Neural progenitor cell (in vitro differentiated cells): ENCODE data around the gene MYORG. TPM values are rescaled to one million over a fixed set of nuclear protein-coding genes. Genes with fewer than 3 reads are reported as not detected.
A peak's percentile ranks its signal among the peaks of the same experiment; 100 is the strongest.
"Not testable (repeated sequence)": the region's sequence is repeated elsewhere in the genome, so short reads cannot be mapped to it uniquely, and the experiment has no call there.

Experiments
- DNase-seq: peaks from one replicate; pipeline ENCODE4 v3.0.0-alpha.2; 2016; ENCODE audit warnings: low spot score
- H2AFZ ChIP-seq: fragments of 200-600 bp; sonication (generic); replicated peaks from 2 replicates; pipeline ENCODE4 v1.6.1; 2016; ENCODE audit warnings: antibody characterized with exemption
- H3F3A ChIP-seq: fragments of 200-600 bp; sonication (generic); 2 replicates; pipeline ENCODE4 v1.6.1; 2016; ENCODE audit warnings: antibody characterized with exemption, low read depth
- H3K27ac ChIP-seq: fragments of 200-600 bp; sonication (generic); 2 replicates; pipeline ENCODE4 v1.5.1; 2016; ENCODE audit warnings: mild to moderate bottlenecking
- H3K27me3 ChIP-seq: fragments of 200-600 bp; sonication (generic); 2 replicates; pipeline ENCODE4 v1.6.1; 2016; ENCODE audit warnings: mild to moderate bottlenecking, moderate library complexity
- H3K36me3 ChIP-seq: fragments of 200-600 bp; sonication (generic); 2 replicates; pipeline ENCODE4 v1.5.1; 2016
- H3K4me1 ChIP-seq: fragments of 200-600 bp; sonication (generic); 2 replicates; pipeline ENCODE4 v1.6.1; 2016; ENCODE audit warnings: mixed run types
- H3K4me2 ChIP-seq: fragments of 200-600 bp; sonication (generic); 2 replicates; pipeline ENCODE4 v1.6.1; 2016
- H3K4me3 ChIP-seq: fragments of 200-600 bp; sonication (generic); 2 replicates; pipeline ENCODE4 v1.5.1; 2016
- H3K79me2 ChIP-seq: fragments of 200-600 bp; sonication (generic); 2 replicates; pipeline ENCODE4 v1.6.1; 2016; ENCODE audit warnings: low read depth
- H3K9ac ChIP-seq: fragments of 200-600 bp; sonication (generic); 2 replicates; pipeline ENCODE4 v1.6.1; 2016
- H3K9me3 ChIP-seq: fragments of 200-600 bp; sonication (generic); 2 replicates; pipeline ENCODE4 v1.5.1; 2016; ENCODE audit warnings: low read depth
- H4K20me1 ChIP-seq: fragments of 200-600 bp; sonication (generic); 2 replicates; pipeline ENCODE4 v1.6.1; 2016; ENCODE audit warnings: low read depth
- H3K27ac Mint-ChIP-seq: 3 replicates; pipeline ENCODE4 v1.8.0; 2021; ENCODE audit warnings: mixed read lengths
- H3K27me3 Mint-ChIP-seq: 2 replicates; pipeline ENCODE4 v1.8.0; 2022; ENCODE audit warnings: low read depth, mild to moderate bottlenecking, inconsistent platforms, moderate library complexity, mixed read lengths; ENCODE audit not compliant: insufficient read depth
- H3K36me3 Mint-ChIP-seq: 3 replicates; pipeline ENCODE4 v1.8.0; 2021; ENCODE audit warnings: mixed read lengths
- H3K4me1 Mint-ChIP-seq: 3 replicates; pipeline ENCODE4 v1.8.0; 2021; ENCODE audit warnings: mixed read lengths
- H3K4me3 Mint-ChIP-seq: 3 replicates; pipeline ENCODE4 v1.8.0; 2021; ENCODE audit warnings: mild to moderate bottlenecking, moderate library complexity, mixed read lengths
- H3K9me3 Mint-ChIP-seq: 3 replicates; pipeline ENCODE4 v1.8.0; 2020; ENCODE audit warnings: mixed read lengths
- CTCF ChIP-seq: fragments of 200-600 bp; sonication (generic); IDR thresholded peaks from 2 replicates; pipeline ENCODE4 v1.5.1; 2017; ENCODE audit warnings: antibody characterized with exemption, mild to moderate bottlenecking
- EZH2 ChIP-seq: fragments of 200-600 bp; sonication (generic); IDR thresholded peaks from 2 replicates; pipeline ENCODE4 v1.6.1; 2017; ENCODE audit warnings: antibody characterized with exemption, mild to moderate bottlenecking, moderate library complexity
- EZH2phosphoT487 ChIP-seq: fragments of 200-600 bp; sonication (generic); IDR thresholded peaks from 2 replicates; pipeline ENCODE4 v1.6.1; 2017; ENCODE audit warnings: antibody characterized with exemption
- total RNA-seq: library from RNA; depleted of rRNA; stranded (reverse); fragments of >200 nt; gene quantifications from 2 replicates; pipeline ENCODE4 v1.2.3, GENCODE V29; 2015; ENCODE audit warnings: low replicate concordance

MYORG gene
- total RNA-seq, 1 donor from 2014 or later = 0.04 TPM

GRCh38 chr9:34370970-34371880 lies 5.5 kb downstream of the MYORG start:
- Mint-ChIP-seq H3K4me1 (peaks cover 13% of the 10 kb centered on the region), H3K9me3 (peaks cover 25% of the 10 kb centered on the region), H3K27me3 (peaks cover 10% of the 10 kb centered on the region), H3K4me3 (no peak overlapping the region), H3K27ac (no peak overlapping the region), H3K36me3 (peaks cover 31% of the 10 kb centered on the region)
- Histone ChIP-seq H3K27ac (no peak overlapping the region), H4K20me1 (peaks cover 5% of the 10 kb centered on the region), H3K79me2 (no peaks in the 10 kb centered on the region), H3K4me1 (no peaks in the 10 kb centered on the region), H3K27me3 (peaks cover 30% of the 10 kb centered on the region), H3K4me2 (no peak overlapping the region), H3F3A (no peaks in the 10 kb centered on the region), H2AFZ (no peak overlapping the region), H3K4me3 (no peak overlapping the region), H3K9ac (no peak overlapping the region), H3K36me3 (no peaks in the 10 kb centered on the region), H3K9me3 (no peaks in the 10 kb centered on the region)
- TF ChIP-seq EZH2phosphoT487 (no peak), CTCF (no peak), EZH2 (no peak)
- DNase-seq = no peak

GRCh38 chr9:34370335-34370969 lies 6.2 kb downstream of the MYORG start:
- Histone ChIP-seq H3K4me1 (no peaks in the 10 kb centered on the region), H4K20me1 (peaks cover 4% of the 10 kb centered on the region), H3K36me3 (no peaks in the 10 kb centered on the region), H3K27ac (no peak overlapping the region), H3K27me3 (peaks cover 29% of the 10 kb centered on the region), H3F3A (no peaks in the 10 kb centered on the region), H2AFZ (no peak overlapping the region), H3K79me2 (no peaks in the 10 kb centered on the region), H3K4me2 (no peak overlapping the region), H3K4me3 (no peak overlapping the region), H3K9ac (no peak overlapping the region), H3K9me3 (no peaks in the 10 kb centered on the region)
- Mint-ChIP-seq H3K4me3 (no peak overlapping the region), H3K27ac (peak overlapping the region; percentile 79), H3K4me1 (peaks cover 5% of the 10 kb centered on the region), H3K9me3 (peaks cover 25% of the 10 kb centered on the region), H3K27me3 (peaks cover 6% of the 10 kb centered on the region), H3K36me3 (peaks cover 31% of the 10 kb centered on the region)
- DNase-seq = no peak
- no peak for TF ChIP-seq EZH2
- TF ChIP-seq EZH2phosphoT487 = no peak
- TF ChIP-seq CTCF = no peak

GRCh38 chr9:34369636-34370035 lies 7.1 kb downstream of the MYORG start:
- TF ChIP-seq EZH2 = no peak
- no peak overlapping the region for H3K4me2 ChIP-seq
- H3F3A ChIP-seq = no peaks in the 10 kb centered on the region
- Mint-ChIP-seq H3K27me3 (peaks cover 6% of the 10 kb centered on the region), H3K36me3 (peaks cover 31% of the 10 kb centered on the region), H3K4me3 (no peak overlapping the region), H3K4me1 (peaks cover 2% of the 10 kb centered on the region), H3K9me3 (peaks cover 25% of the 10 kb centered on the region), H3K27ac (no peak overlapping the region)
- no peak overlapping the region for H3K9ac ChIP-seq
- H3K4me3 ChIP-seq = no peak overlapping the region
- DNase-seq = no peak
- H3K36me3 ChIP-seq = no peaks in the 10 kb centered on the region
- H3K79me2 ChIP-seq = no peaks in the 10 kb centered on the region
- no peaks in the 10 kb centered on the region for H4K20me1 ChIP-seq
- H2AFZ ChIP-seq = no peak overlapping the region
- no peaks in the 10 kb centered on the region for H3K9me3 ChIP-seq
- H3K27ac ChIP-seq = no peak overlapping the region
- H3K27me3 ChIP-seq = peaks cover 29% of the 10 kb centered on the region
- peaks cover 4% of the 10 kb centered on the region for H3K4me1 ChIP-seq

- not testable (repeated sequence) for H4K20me1 ChIP-seq, H3K27ac ChIP-seq, H2AFZ ChIP-seq, H3K4me3 Mint-ChIP-seq, H3K9me3 ChIP-seq, DNase-seq, H3F3A ChIP-seq, H3K27me3 Mint-ChIP-seq, H3K9ac ChIP-seq, H3K4me2 ChIP-seq, H3K36me3 ChIP-seq, H3K4me3 ChIP-seq, H3K79me2 ChIP-seq, H3K27ac Mint-ChIP-seq
- Mint-ChIP-seq H3K4me1 (peaks cover 10% of the 10 kb centered on the region), H3K9me3 (peaks cover 23% of the 10 kb centered on the region), H3K36me3 (peaks cover 31% of the 10 kb centered on the region)
- H3K4me1 ChIP-seq = peaks cover 12% of the 10 kb centered on the region
- H3K27me3 ChIP-seq = peaks cover 24% of the 10 kb centered on the region
These were observed 7.9 kb downstream of the MYORG start for GRCh38 chr9:34368796-34369195.

GRCh38 chr9:34367751-34368410 lies 8.8 kb downstream of the MYORG start:
- DNase-seq, H3K79me2 ChIP-seq, H3K4me3 ChIP-seq, H2AFZ ChIP-seq, H3K27ac Mint-ChIP-seq, H3K9me3 ChIP-seq, H3K4me2 ChIP-seq, H3K36me3 ChIP-seq, H3K9ac ChIP-seq, H3K27ac ChIP-seq, H3K27me3 Mint-ChIP-seq, H3K4me3 Mint-ChIP-seq, H4K20me1 ChIP-seq: not testable (repeated sequence)
- Mint-ChIP-seq H3K36me3 (peaks cover 30% of the 10 kb centered on the region), H3K9me3 (peaks cover 23% of the 10 kb centered on the region), H3K4me1 (peaks cover 19% of the 10 kb centered on the region)
- Histone ChIP-seq H3F3A (peaks cover 17% of the 10 kb centered on the region), H3K4me1 (peaks cover 21% of the 10 kb centered on the region), H3K27me3 (peaks cover 21% of the 10 kb centered on the region)
